ENCODE data around the gene MT4. TPM values are rescaled to one million over a fixed set of nuclear protein-coding genes. Genes with fewer than 3 reads are reported as not detected.

The MT4 gene
- total RNA-seq, 1 donor from 2014 or later = not detected

GRCh38 chr16:56560447-56560846 is 4.4 kb upstream of the MT4 start:
- FAIRE-seq (no peak), DNase-seq (ENCODE audit: low read depth) (no peak)
- TF ChIP-seq, protein P1, sequence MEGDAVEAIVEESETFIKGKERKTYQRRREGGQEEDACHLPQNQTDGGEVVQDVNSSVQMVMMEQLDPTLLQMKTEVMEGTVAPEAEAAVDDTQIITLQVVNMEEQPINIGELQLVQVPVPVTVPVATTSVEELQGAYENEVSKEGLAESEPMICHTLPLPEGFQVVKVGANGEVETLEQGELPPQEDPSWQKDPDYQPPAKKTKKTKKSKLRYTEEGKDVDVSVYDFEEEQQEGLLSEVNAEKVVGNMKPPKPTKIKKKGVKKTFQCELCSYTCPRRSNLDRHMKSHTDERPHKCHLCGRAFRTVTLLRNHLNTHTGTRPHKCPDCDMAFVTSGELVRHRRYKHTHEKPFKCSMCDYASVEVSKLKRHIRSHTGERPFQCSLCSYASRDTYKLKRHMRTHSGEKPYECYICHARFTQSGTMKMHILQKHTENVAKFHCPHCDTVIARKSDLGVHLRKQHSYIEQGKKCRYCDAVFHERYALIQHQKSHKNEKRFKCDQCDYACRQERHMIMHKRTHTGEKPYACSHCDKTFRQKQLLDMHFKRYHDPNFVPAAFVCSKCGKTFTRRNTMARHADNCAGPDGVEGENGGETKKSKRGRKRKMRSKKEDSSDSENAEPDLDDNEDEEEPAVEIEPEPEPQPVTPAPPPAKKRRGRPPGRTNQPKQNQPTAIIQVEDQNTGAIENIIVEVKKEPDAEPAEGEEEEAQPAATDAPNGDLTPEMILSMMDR (IDR thresholded peaks at IDR 0.05; ENCODE audit: insufficient read depth, low read length, severe bottlenecking) = no peak
- H3K36me3 ChIP-seq (ENCODE audit: control insufficient read depth, insufficient read depth, low read length) = no peaks in the 10 kb centered on the region
- H3K27me3 ChIP-seq (ENCODE audit: control insufficient read depth, insufficient read depth, low read length) = peaks cover 1% of the 10 kb centered on the region
- no peak overlapping the region for H3K4me3 ChIP-seq (ENCODE audit: low read depth, low read length)

DNA sequence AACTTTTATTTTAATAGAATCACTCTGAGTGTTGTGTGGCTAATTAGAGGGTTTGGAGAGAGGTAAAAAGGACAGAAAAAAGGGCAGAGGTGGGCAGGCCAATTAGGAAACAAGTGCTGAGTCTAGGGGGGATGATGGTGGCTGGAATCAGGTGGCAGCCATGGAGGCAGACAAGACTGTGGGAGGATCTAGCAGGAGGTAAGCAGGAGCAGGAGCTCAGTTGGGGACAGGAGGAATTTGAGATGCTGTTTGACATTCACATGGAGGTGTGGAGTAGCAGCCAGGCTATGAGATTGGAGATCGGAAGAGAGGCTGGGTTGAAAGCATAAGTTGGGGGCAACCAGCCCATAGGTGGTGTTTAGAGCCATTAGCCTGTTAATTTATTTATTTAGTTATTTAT is 3.7 kb upstream of the MT4 start:
- H3K4me3 ChIP-seq (ENCODE audit: low read depth, low read length) = no peak overlapping the region
- H3K27me3 ChIP-seq (ENCODE audit: control insufficient read depth, insufficient read depth, low read length) = peaks cover 1% of the 10 kb centered on the region
- DNase-seq (ENCODE audit: low read depth) = no peak
- no peak for FAIRE-seq
- TF ChIP-seq, protein P1 (IDR thresholded peaks at IDR 0.05; ENCODE audit: insufficient read depth, low read length, severe bottlenecking) = no peak
- H3K36me3 ChIP-seq (ENCODE audit: control insufficient read depth, insufficient read depth, low read length) = no peaks in the 10 kb centered on the region

DNA sequence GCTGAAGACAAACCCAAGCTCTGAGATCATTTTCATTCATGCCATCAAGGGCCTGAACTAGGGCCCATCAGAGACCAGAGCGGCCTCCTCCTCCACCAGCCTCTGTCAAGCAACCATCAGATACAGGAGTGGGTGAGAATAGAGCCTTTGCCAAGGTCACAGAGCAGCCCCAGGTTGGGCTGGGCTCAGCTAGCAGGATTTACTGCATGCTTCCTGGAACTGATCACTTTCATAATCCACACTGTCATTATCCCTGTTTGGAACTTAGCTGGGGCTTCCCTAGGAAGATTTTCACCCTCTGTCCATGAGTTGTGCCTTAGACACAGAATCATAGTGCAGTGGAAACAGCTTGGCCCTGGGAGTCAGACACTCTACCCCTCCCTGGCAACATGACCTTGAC is 5.1 kb downstream of the MT4 start:
- peaks cover 1% of the 10 kb centered on the region for H3K27me3 ChIP-seq (ENCODE audit: control insufficient read depth, insufficient read depth, low read length)
- TF ChIP-seq, protein P1 (IDR thresholded peaks at IDR 0.05; ENCODE audit: insufficient read depth, low read length, severe bottlenecking) = no peak
- DNase-seq (ENCODE audit: low read depth) = no peak
- no peak overlapping the region for H3K4me3 ChIP-seq (ENCODE audit: low read depth, low read length)
- no peak for FAIRE-seq
- H3K36me3 ChIP-seq (ENCODE audit: control insufficient read depth, insufficient read depth, low read length) = no peaks in the 10 kb centered on the region

GRCh38 chr16:56571525-56571924 is 6.7 kb downstream of the MT4 start:
- Histone ChIP-seq H3K27me3 (ENCODE audit: control insufficient read depth, insufficient read depth, low read length) (no peaks in the 10 kb centered on the region), H3K4me3 (ENCODE audit: low read depth, low read length) (no peak overlapping the region), H3K36me3 (ENCODE audit: control insufficient read depth, insufficient read depth, low read length) (no peaks in the 10 kb centered on the region)
- FAIRE-seq = no peak
- TF ChIP-seq, protein P1 (IDR thresholded peaks at IDR 0.05; ENCODE audit: insufficient read depth, low read length, severe bottlenecking) = no peak
- DNase-seq (ENCODE audit: low read depth) = no peak

GRCh38 chr16:56574625-56575024 is 9.8 kb downstream of the MT4 start:
- Histone ChIP-seq H3K4me3 (ENCODE audit: low read depth, low read length) (no peak overlapping the region), H3K36me3 (ENCODE audit: control insufficient read depth, insufficient read depth, low read length) (no peaks in the 10 kb centered on the region), H3K27me3 (ENCODE audit: control insufficient read depth, insufficient read depth, low read length) (no peaks in the 10 kb centered on the region)
- DNase-seq (ENCODE audit: low read depth) (no peak), FAIRE-seq (no peak)
- TF ChIP-seq, protein P1 (IDR thresholded peaks at IDR 0.05; ENCODE audit: insufficient read depth, low read length, severe bottlenecking) = no peak

DNA sequence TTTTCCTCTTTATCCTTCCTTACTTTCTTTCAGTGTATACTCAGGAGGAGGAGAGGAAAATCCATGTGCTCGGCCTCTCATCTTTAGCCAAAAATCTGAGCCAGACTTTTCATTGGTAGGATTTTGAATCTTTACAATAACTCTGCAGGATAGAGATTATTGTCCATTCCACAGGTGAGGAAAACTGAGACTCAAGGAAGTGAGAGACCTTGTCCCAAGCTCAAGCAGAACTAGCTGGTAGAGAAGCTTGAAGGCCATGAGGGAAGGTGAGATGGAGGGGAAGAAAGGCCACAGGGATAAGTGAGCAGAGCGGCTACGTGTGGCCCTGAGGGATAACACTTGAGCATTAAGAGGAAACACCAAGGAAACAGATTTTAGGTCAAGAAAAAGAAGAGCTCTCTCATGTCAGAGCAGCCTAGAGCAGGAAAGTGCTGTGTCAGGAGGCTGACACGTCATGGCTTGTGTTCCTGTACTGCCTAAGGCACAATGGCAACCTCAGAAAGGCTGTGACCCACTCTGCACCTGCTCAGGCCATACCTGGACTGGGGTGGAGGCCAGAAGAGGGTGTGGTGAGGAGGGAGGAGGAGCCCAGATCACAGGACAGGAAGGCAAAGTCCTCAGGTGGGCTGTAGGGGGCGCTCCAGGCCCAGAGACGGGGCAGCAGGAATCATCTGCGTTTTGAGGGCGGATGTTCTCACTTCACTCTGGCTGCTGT is 11.9 kb downstream of the MT4 start:
- TF ChIP-seq, protein P1 (IDR thresholded peaks at IDR 0.05; ENCODE audit: insufficient read depth, low read length, severe bottlenecking) = peak; percentile 98
- no peaks in the 10 kb centered on the region for H3K36me3 ChIP-seq (ENCODE audit: control insufficient read depth, insufficient read depth, low read length)
- FAIRE-seq (peak; percentile 83), DNase-seq (ENCODE audit: low read depth) (peak; percentile 96)
- no peaks in the 10 kb centered on the region for H3K27me3 ChIP-seq (ENCODE audit: control insufficient read depth, insufficient read depth, low read length)
- no peak overlapping the region for H3K4me3 ChIP-seq (ENCODE audit: low read depth, low read length)

Measured in bronchial epithelial cell (primary cell).